ENCODE measurements around the gene MYO19.
"Not testable (repeated sequence)": the region's sequence is repeated elsewhere in the genome, so short reads cannot be mapped to it uniquely, and the experiment has no call there.

The MYO19 gene

DNA sequence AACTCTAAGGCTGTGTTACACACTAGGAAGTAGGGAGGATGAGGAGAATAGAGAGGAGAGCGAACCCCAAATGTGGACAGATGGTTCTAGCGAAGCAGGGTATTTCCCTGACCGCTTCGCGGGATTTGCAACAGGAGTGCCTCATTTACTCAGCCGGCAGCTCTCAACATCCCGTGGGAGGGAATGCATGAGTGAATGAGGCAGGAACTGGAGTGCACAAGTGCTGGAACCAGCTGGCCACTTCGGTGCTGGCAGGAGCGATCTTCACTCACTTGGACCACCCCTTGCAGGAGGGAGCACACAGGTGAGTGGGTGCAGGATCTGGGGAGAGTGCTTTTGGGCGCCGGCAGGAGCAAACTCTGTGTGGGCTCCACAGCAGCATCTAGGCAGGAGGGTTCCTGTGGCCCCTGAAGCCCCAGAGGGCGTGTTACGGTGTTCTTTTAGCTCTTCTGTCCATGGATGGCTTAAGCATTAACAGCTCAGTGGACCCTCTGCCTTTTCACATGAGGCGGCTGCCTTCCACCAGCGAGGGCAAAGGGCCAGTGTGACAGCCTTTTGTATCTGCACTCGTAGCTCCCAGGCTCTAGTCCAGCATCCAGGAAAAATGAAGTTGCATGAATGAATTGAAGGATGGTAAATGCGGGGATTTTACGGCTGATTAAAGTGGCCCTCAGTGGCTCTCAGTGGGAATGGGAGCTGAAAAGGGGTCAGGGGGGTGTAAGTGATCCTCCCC is 65.6 kb downstream of the MYO19 start:
- FAIRE-seq, result no peak
- DNase-seq (ENCODE audit: insufficient read length, low spot score), result no peak

DNA sequence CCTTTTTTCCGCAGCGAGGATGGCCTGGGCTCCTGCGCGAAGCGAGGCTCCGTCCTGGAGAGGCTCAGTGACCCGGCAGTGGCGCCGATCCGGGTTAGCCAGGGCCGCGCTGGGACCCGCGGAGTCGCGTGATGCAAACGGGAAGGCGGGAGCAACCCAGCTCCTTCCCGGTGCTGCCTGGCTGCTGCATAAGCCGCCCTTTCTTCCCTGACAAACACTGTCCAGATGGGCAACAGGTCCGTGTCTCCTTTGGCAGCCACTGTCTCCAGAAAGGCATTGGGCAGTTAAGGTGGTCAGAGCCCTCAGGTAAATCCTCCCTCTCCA is 69.9 kb downstream of the MYO19 start:
- DNase-seq (ENCODE audit: insufficient read length, low spot score) (no peak), FAIRE-seq (no peak)

DNA sequence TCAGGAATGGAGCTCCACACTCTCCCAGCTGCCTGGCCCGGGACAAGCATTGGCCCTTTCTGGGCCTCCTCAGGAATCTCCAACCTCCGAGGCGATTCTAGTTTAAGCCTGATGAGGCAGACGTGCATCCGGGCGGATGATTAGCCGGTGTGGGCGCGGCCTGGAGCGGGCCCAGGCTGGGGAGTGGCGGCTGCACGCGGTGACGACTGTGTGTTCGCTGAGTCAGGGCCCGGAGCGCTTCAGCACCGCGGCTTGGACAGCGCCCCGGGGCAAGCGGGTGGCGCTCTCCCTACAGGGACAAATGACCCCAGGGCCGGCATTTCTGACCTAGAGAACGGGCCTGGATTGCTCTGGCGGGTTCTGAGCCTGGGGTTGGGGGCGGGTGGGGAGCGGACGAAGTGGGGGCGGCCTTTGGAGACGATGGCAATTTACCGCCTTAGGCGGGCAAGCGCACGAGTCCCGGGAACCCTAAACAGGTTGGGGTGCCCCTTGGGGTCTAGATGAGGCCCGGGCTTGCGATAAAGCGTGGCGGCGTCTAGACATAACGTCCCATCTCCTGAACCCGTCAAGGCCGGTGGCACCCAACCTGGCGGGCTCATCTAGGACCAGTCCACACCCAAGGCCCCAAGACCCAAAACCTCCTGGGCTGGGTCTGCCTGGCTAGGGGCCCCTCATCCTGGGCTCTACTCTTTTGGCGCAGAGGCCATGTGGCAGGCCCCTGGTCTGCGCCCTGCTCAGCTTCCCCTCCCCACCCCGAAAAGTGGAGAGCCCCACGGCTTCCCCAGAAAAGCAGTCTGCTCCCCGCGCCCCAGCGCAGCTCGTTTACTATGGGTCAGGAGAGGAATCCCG is 70.5 kb downstream of the MYO19 start:
- FAIRE-seq (no peak), DNase-seq (ENCODE audit: insufficient read length, low spot score) (peak; percentile 54)

DNA sequence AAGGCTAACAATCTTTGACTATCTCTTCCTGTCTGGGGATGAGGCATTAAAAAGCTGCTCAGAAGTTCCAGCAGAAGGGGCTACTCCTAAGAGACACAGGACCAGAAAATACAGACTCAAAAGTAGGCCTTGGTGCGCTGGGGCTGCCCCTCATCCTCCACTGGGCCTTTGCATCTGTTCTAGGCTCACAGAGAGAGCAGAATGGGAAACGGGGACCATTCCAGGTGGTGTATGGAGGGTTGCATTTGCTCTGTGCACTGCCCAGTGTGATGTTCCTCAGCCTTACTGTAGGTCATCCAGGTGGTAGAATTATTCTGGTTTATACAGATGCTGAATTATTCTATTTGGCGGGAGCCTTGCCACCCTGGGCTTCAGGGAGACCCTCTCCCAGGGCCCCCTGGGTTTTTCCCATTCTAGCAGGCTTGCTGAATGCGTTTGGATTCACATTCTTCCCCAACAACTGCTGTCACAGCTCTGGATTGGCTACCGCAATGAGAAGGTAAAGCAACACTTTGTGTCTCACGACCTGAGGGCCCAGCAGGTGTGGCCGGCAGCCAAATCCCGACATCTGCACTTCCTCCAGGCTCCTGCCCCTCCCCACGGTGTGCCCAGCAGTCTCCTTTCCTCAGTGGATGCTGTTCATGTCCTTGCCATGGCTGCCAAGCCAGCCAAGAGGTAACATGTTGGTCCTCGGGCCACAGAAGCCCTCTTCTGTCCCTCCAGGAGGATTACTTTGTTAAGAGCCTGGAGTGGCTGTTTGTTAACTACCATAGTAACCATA is 73.1 kb downstream of the MYO19 start:
- no peak for DNase-seq (ENCODE audit: insufficient read length, low spot score)
- no peak for FAIRE-seq

DNA sequence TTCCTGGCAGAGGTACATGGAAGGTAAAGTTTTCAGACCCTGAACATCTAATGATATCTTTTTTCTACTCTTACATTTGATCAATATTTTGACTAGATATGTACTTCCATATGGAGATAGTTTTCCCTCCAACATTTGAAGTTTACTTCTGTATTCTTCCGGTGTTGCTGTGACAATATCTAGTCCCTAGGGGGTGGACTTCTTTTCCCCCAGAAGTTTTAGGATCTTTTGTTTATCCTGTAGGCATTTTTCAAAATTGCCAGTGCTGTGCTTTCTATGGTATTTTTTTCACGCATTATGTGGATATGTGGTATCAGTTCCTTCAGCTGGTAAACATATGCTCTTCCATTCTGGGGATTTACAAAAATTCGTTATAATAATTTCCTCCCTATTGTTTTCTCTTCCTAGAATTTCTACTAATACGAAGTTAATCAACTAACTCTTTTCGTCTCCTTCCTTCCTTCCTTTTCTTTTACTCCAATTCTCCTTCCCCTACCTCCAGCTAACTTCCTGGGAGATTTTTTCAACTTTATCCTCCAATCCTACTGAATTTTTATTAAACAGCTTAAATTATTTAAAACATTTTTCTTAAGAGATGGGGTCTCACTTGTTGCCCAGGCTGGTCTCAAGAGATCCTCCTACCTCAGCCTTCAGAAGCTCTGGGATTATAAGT is 74.3 kb downstream of the MYO19 start:
- DNase-seq (ENCODE audit: insufficient read length, low spot score) (no peak), FAIRE-seq (no peak)

DNA sequence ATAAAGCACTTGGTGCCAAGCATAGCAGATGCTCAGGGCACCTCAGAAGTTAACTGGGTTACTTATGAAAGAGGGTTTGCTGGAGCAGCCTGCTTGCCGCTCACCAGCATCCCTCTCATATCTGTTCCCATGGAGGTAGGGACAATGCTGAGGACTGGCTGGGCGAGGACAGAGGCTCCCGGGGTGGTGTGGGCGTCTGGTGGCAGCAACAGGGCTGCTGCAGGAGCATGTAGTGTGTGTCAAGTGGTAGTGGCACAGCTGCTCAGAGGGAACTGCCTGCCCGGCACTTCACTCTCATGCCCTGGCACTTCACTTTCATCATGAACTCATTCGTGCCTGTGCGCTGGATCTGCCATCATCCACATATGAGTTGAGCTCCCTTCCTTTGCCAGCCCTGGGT is 75.1 kb downstream of the MYO19 start:
- DNase-seq (ENCODE audit: insufficient read length, low spot score) (no peak), FAIRE-seq (no peak)

DNA sequence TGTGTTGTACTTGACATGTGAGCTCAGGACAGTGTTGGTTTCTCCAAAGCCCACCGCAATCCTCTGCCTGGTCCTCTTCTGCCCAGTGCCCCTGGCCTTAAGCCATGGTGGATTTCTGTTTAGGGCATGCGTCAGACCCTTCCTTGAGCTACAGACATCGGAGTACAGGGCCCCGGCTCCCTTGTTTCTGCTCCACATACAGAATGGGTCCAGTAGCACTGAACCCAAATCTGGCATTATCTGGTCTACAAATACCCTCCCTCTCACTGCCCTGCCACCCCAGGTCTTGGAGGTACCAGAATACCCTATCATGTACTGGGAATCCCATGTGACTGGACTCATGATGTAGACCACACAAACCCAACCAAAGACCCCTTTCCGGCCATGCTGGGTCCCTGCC is 75.6 kb downstream of the MYO19 start:
- no peak for DNase-seq (ENCODE audit: insufficient read length, low spot score)
- no peak for FAIRE-seq

DNA sequence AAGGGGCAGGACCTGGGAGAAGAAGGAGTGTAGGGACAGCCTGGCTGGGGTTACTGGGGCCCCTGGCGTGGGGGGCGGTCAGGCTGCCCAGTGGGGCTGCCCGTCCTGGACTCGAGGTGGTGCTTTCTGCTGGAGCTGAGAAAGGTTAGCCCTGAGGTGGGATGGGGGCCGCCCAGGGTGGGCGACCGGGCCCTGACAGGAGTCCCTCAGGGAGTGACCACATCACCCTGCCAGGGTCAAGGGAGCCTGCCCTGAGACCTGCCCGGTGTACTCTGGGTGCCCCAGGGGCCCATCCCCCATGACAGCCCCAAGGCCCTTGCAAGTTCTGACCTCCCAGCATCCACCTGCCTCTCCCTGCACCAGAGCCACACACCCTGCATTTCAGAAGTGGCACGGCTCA is 77.0 kb downstream of the MYO19 start:
- FAIRE-seq; DNase-seq (ENCODE audit: insufficient read length, low spot score): not testable (repeated sequence)

DNA sequence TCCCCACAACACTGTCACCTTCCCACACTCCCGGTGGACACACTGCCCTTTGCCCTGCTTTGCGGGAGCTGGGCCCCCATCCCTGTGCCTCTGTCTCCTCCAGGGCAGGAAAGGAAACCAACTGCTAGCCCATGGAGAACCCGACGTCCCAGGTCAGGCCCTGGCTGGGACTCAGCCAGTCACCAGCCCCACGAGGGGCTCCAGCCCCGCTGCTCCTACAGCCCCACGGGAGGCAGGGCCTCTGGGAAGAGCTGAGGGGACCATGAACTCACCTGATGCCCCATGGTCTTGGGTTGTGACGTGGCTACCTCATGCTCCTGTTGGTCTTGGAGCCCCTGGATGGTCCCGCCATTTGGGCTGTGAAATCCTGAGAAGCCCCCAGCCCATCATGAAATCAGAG is 81.8 kb downstream of the MYO19 start:
- DNase-seq (ENCODE audit: insufficient read length, low spot score); FAIRE-seq: not testable (repeated sequence)

DNA sequence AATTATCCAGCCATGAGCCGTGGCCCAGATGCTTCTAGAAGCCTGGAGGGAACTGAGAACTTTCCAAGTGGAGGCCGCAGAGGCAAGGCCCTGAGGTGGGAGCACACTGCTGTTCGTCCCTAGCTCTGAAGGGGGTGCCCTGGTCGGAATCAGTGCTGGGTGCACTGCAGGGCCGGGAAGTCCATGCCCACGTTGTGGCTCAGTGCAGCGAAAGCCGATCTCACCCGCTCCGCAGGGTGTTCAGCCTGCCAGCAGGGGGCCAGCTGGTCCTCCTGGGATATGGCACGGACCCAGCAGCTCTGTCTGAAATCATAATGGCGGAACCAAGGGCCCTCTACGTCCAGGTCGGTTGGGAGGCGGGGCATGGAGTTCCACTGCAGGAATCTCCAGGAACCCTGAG is 84.7 kb downstream of the MYO19 start:
- DNase-seq (ENCODE audit: insufficient read length, low spot score); FAIRE-seq: not testable (repeated sequence)

Data from GM19239 (cell line).